ENCODE measurements around the gene DNMT1.
A peak's percentile ranks its signal among the peaks of the same experiment; 100 is the strongest.

DNMT1 gene

GRCh38 chr19:10226376-10227025, 31.7 kb upstream of the DNMT1 start:
- TF ChIP-seq CTCF (IDR thresholded peaks at IDR 0.05; ENCODE audit: low read depth, low read length), result no peak
- H3K4me3 ChIP-seq (ENCODE audit: low read depth, low read length), result peak overlapping the region; percentile 43

GRCh38 chr19:10226021-10226375, 31.2 kb upstream of the DNMT1 start:
- no peak for TF ChIP-seq CTCF (IDR thresholded peaks at IDR 0.05; ENCODE audit: low read depth, low read length)
- no peak overlapping the region for H3K4me3 ChIP-seq (ENCODE audit: low read depth, low read length)

- no peak overlapping the region for H3K4me3 ChIP-seq (ENCODE audit: low read depth, low read length)
- no peak for TF ChIP-seq CTCF (IDR thresholded peaks at IDR 0.05; ENCODE audit: low read depth, low read length)
Measured at GRCh38 chr19:10224337-10224736, 29.6 kb upstream of the DNMT1 start.

- H3K4me3 ChIP-seq (ENCODE audit: low read depth, low read length), result no peak overlapping the region
- no peak for TF ChIP-seq CTCF (IDR thresholded peaks at IDR 0.05; ENCODE audit: low read depth, low read length)
Measured at GRCh38 chr19:10223488-10224213, 28.9 kb upstream of the DNMT1 start.

GRCh38 chr19:10222201-10222890, 27.6 kb upstream of the DNMT1 start:
- no peak for TF ChIP-seq CTCF (IDR thresholded peaks at IDR 0.05; ENCODE audit: low read depth, low read length)
- H3K4me3 ChIP-seq (ENCODE audit: low read depth, low read length), result no peak overlapping the region

GRCh38 chr19:10220695-10221094, 25.9 kb upstream of the DNMT1 start:
- H3K4me3 ChIP-seq (ENCODE audit: low read depth, low read length), result no peak overlapping the region
- TF ChIP-seq CTCF (IDR thresholded peaks at IDR 0.05; ENCODE audit: low read depth, low read length), result no peak

- peak; percentile 58 for TF ChIP-seq CTCF (IDR thresholded peaks at IDR 0.05; ENCODE audit: low read depth, low read length)
- H3K4me3 ChIP-seq (ENCODE audit: low read depth, low read length), result no peak overlapping the region
Measured at GRCh38 chr19:10219678-10220077, 24.9 kb upstream of the DNMT1 start.
